MCF 10A (cell line): ENCODE measurements around the gene CT45A2. TPM values are rescaled to one million over a fixed set of nuclear protein-coding genes. Genes with fewer than 3 reads are reported as not detected.
"Not testable (repeated sequence)": the region's sequence is repeated elsewhere in the genome, so short reads cannot be mapped to it uniquely, and the experiment has no call there.

ENCODE experiments used
- Bru-seq: library from RNA; stranded (reverse); fragments of 400-500 nt; gene quantifications from one replicate; lab custom pipeline; 2021; lab: Mats Ljungman, UMichigan
- BruChase-seq, 2 experiments: library from RNA; stranded (reverse); fragments of 400-500 nt; gene quantifications; one replicate each; lab custom pipeline; 2021; lab: Mats Ljungman, UMichigan
- BruUV-seq: library from RNA; stranded (reverse); fragments of 400-500 nt; replicated peaks from 2 replicates; lab custom pipeline; 2021; lab: Mats Ljungman, UMichigan
- CTCF ChIA-PET: fragments of 300-600 bp; sonication (Branson Sonifier 250); formaldehyde crosslinking; extraction: SDS; loops from one replicate; lab custom pipeline; 2021; ENCODE audit warnings: antibody characterized with exemption, inconsistent platforms; lab: Yijun Ruan, JAX
- POLR2A ChIA-PET: fragments of 300-600, 350-650 bp; sonication (Branson Sonifier 250); formaldehyde crosslinking; extraction: SDS; loops from one replicate; lab custom pipeline; 2020; ENCODE audit warnings: antibody characterized with exemption, inconsistent platforms; lab: Yijun Ruan, JAX
- DNase-seq: peaks from one replicate; pipeline ENCODE4 v3.0.0-alpha.2; 2018; ENCODE audit not compliant: unreplicated experiment
- H3K27ac Mint-ChIP-seq: one replicate; pipeline ENCODE4 v1.8.0; 2022; ENCODE audit warnings: mild to moderate bottlenecking, low read depth, mixed read lengths; ENCODE audit not compliant: unreplicated experiment
- H3K27me3 Mint-ChIP-seq: one replicate; pipeline ENCODE4 v1.8.0; 2022; ENCODE audit warnings: mixed read lengths; ENCODE audit not compliant: insufficient read depth, unreplicated experiment
- H3K36me3 Mint-ChIP-seq: one replicate; pipeline ENCODE4 v1.8.0; 2022; ENCODE audit warnings: mild to moderate bottlenecking, moderate library complexity, mixed read lengths; ENCODE audit not compliant: insufficient read depth, unreplicated experiment
- H3K4me1 Mint-ChIP-seq: one replicate; pipeline ENCODE4 v1.8.0; 2022; ENCODE audit warnings: mixed read lengths; ENCODE audit not compliant: insufficient read depth, unreplicated experiment
- H3K4me3 Mint-ChIP-seq: one replicate; pipeline ENCODE4 v1.8.0; 2022; ENCODE audit warnings: mild to moderate bottlenecking, moderate library complexity, mixed read lengths; ENCODE audit not compliant: unreplicated experiment
- H3K9me3 Mint-ChIP-seq: one replicate; pipeline ENCODE4 v1.8.0; 2022; ENCODE audit warnings: mixed read lengths; ENCODE audit not compliant: unreplicated experiment
- intact Hi-C: fragments of 100-400 bp; cut with micrococcal nuclease; formaldehyde crosslinking; loops from 2 replicates; pipeline ENCODE4 v1.14.1; 2022
- long read RNA-seq: library from polyadenylated mRNA; stranded (forward); transcript quantifications from one replicate; pipeline ENCODE4 v2.0.0, GENCODE V29; 2022
- total RNA-seq: library from RNA; stranded (reverse); gene quantifications from 2 replicates; pipeline ENCODE4 v1.2.3, GENCODE V29; 2022

The CT45A2 gene
- not detected in 2 replicates for total RNA-seq
- Bru-seq, nascent RNA = not detected
- not detected for BruChase-seq, experiment 1, labeled RNA remaining after a 6-hour chase
- not detected for BruChase-seq, experiment 2, labeled RNA remaining after a 2-hour chase
- long read RNA-seq = 0 reads

GRCh38 chrX:135819912-135820311 is at the start of gene CT45A2:
Gene CT45A2 (minus strand): TSS chrX:135820012. CDS start chrX:135816265, 3,747 bp downstream.
- H3K4me1 Mint-ChIP-seq, CTCF ChIA-PET, H3K4me3 Mint-ChIP-seq, POLR2A ChIA-PET, H3K27ac Mint-ChIP-seq, H3K9me3 Mint-ChIP-seq, intact Hi-C loops, DNase-seq, BruUV-seq, H3K36me3 Mint-ChIP-seq, H3K27me3 Mint-ChIP-seq: not testable (repeated sequence)

GRCh38 chrX:135854438-135854837 is 34.6 kb upstream of the CT45A2 start, which contains the start of gene CT45A8:
Gene CT45A8 (minus strand): TSS chrX:135854538. CDS start chrX:135850783, 3,755 bp downstream.
- DNase-seq = not testable (repeated sequence)

GRCh38 chrX:135837180-135837579 is 17.4 kb upstream of the CT45A2 start, which contains the start of gene CT45A7:
Gene CT45A7 (minus strand): TSS chrX:135837280. CDS start chrX:135833533, 3,747 bp downstream.
- H3K27me3 Mint-ChIP-seq, H3K9me3 Mint-ChIP-seq, H3K27ac Mint-ChIP-seq, H3K4me1 Mint-ChIP-seq, CTCF ChIA-PET, BruUV-seq, intact Hi-C loops, POLR2A ChIA-PET, H3K36me3 Mint-ChIP-seq, DNase-seq, H3K4me3 Mint-ChIP-seq: not testable (repeated sequence)

More at GRCh38 chrX:135854438-135854837, 34.6 kb upstream of the CT45A2 start, which contains the start of gene CT45A8:
- peaks cover 11% of the 10 kb centered on the region for H3K27me3 Mint-ChIP-seq
- BruUV-seq, POLR2A ChIA-PET, CTCF ChIA-PET, H3K4me1 Mint-ChIP-seq, H3K36me3 Mint-ChIP-seq, H3K27ac Mint-ChIP-seq, H3K9me3 Mint-ChIP-seq, H3K4me3 Mint-ChIP-seq, intact Hi-C loops: not testable (repeated sequence)

GRCh38 chrX:135802687-135803086 is 17.1 kb downstream of the CT45A2 start, which contains the start of gene CT45A6:
Gene CT45A6 (minus strand): TSS chrX:135802787. CDS start chrX:135798993, 3,794 bp downstream.
- BruUV-seq, H3K4me3 Mint-ChIP-seq, POLR2A ChIA-PET, H3K27ac Mint-ChIP-seq, H3K4me1 Mint-ChIP-seq, intact Hi-C loops, DNase-seq, H3K27me3 Mint-ChIP-seq, CTCF ChIA-PET, H3K9me3 Mint-ChIP-seq, H3K36me3 Mint-ChIP-seq: not testable (repeated sequence)

- H3K27me3 Mint-ChIP-seq, H3K4me1 Mint-ChIP-seq, H3K27ac Mint-ChIP-seq, H3K4me3 Mint-ChIP-seq, H3K36me3 Mint-ChIP-seq, H3K9me3 Mint-ChIP-seq, intact Hi-C loops, DNase-seq, CTCF ChIA-PET, BruUV-seq, POLR2A ChIA-PET: not testable (repeated sequence)
These were observed 34.4 kb downstream of the CT45A2 start, which contains the start of gene CT45A5 for GRCh38 chrX:135785403-135785802. Gene CT45A5 (minus strand): TSS chrX:135785503. CDS start chrX:135781729, 3,774 bp downstream.

GRCh38 chrX:135768091-135768490 is 51.7 kb downstream of the CT45A2 start, which contains the start of gene CT45A3:
Gene CT45A3 (minus strand): TSS chrX:135768191. CDS start chrX:135764444, 3,747 bp downstream.
- CTCF ChIA-PET, H3K4me1 Mint-ChIP-seq, BruUV-seq, H3K9me3 Mint-ChIP-seq, POLR2A ChIA-PET, H3K27me3 Mint-ChIP-seq, H3K36me3 Mint-ChIP-seq, intact Hi-C loops, H3K4me3 Mint-ChIP-seq, H3K27ac Mint-ChIP-seq, DNase-seq: not testable (repeated sequence)

Other genes starting within 250 kb of the CT45A2 start
- gene CT45A1, start 106.4 kb downstream of the CT45A2 start, total RNA-seq = not detected in 2 replicates
- gene CT45A3, start 51.8 kb downstream of the CT45A2 start, total RNA-seq = not detected in 2 replicates
- gene CT45A5, start 34.5 kb downstream of the CT45A2 start, total RNA-seq = not detected in 2 replicates
- not detected in 2 replicates for gene CT45A6, start 17.2 kb downstream of the CT45A2 start, total RNA-seq
- gene CT45A7, start 17.3 kb upstream of the CT45A2 start, total RNA-seq = not detected in 2 replicates
- not detected in 2 replicates for gene CT45A8, start 34.5 kb upstream of the CT45A2 start, total RNA-seq
- not detected in 2 replicates for gene CT45A9, start 51.8 kb upstream of the CT45A2 start, total RNA-seq
- gene CT45A10, start 73.4 kb upstream of the CT45A2 start, total RNA-seq = not detected in 2 replicates
- gene SAGE1, start 73.7 kb upstream of the CT45A2 start, total RNA-seq = not detected in 2 replicates
- 24.1 and 27.7 TPM in 2 replicates for gene MMGT1, start 154.0 kb upstream of the CT45A2 start, total RNA-seq
- 8.1 and 10.7 TPM in 2 replicates for gene SLC9A6, start 165.4 kb upstream of the CT45A2 start, total RNA-seq